Measurements from ENCODE around the gene RFX4. TPM values are rescaled to one million over a fixed set of nuclear protein-coding genes. Genes with fewer than 3 reads are reported as not detected.

RFX4 gene
- total RNA-seq, 1 donor from 2014 or later: not detected

DNA sequence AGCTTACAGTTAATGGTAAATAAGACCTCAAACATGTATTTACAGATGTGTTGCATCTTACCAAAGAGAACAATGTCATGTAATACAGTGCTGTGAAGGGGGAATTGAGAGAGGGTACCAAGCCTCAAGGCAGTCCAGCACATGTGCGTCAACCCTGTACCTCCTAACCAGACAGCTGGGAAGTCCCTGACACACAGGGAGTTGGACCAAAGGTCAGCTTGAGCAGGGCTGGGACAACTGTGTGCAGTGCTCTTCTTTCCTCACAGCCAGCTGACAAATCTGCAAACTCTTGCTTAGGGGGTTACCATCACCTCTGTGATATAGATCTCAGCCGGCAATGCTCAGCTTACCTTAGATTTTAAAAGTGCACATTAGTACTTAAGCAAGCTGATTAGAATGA is 134.9 kb downstream of the RFX4 start:
- no peak for DNase-seq
- H3K9me3 ChIP-seq: no peaks in the 10 kb centered on the region
- no peak overlapping the region for H3K4me3 ChIP-seq
- H3K27ac ChIP-seq: no peak overlapping the region
- TF ChIP-seq, protein P1, sequence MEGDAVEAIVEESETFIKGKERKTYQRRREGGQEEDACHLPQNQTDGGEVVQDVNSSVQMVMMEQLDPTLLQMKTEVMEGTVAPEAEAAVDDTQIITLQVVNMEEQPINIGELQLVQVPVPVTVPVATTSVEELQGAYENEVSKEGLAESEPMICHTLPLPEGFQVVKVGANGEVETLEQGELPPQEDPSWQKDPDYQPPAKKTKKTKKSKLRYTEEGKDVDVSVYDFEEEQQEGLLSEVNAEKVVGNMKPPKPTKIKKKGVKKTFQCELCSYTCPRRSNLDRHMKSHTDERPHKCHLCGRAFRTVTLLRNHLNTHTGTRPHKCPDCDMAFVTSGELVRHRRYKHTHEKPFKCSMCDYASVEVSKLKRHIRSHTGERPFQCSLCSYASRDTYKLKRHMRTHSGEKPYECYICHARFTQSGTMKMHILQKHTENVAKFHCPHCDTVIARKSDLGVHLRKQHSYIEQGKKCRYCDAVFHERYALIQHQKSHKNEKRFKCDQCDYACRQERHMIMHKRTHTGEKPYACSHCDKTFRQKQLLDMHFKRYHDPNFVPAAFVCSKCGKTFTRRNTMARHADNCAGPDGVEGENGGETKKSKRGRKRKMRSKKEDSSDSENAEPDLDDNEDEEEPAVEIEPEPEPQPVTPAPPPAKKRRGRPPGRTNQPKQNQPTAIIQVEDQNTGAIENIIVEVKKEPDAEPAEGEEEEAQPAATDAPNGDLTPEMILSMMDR (IDR thresholded peaks at IDR 0.05): no peak
- intact Hi-C loops (cut with DNase I): no loop called here
- no peaks in the 10 kb centered on the region for H3K4me1 ChIP-seq
- H3K27me3 ChIP-seq: no peaks in the 10 kb centered on the region
- no peaks in the 10 kb centered on the region for H3K36me3 ChIP-seq
- no peak for ATAC-seq

- DNase-seq (no peak), ATAC-seq (no peak)
- Histone ChIP-seq H3K36me3 (no peaks in the 10 kb centered on the region), H3K27ac (no peak overlapping the region), H3K27me3 (no peaks in the 10 kb centered on the region), H3K4me1 (no peaks in the 10 kb centered on the region), H3K9me3 (no peaks in the 10 kb centered on the region), H3K4me3 (no peak overlapping the region)
- intact Hi-C loops (cut with DNase I): no loop called here
- TF ChIP-seq, protein P1 (IDR thresholded peaks at IDR 0.05): no peak
Observed at GRCh38 chr12:106719879-106720278, 137.1 kb downstream of the RFX4 start.

DNA sequence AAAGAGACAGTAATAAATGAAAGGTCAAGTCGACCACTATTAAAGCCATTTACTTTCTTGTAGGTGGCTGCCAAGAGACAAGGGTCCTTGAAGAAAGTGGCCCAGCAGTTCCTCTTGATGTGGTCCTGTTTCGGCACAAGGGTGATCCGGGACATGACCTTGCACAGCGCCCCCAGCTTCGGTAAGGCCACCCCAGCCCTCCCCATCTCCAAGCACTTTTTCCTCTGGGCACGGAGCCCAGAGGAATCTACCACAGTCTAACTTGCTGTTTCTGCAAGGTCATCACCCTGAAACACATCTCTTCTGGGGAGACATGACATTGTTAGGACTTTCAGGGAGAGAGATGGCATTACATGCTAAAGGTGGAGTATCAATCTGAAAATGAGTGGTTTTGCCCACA is 137.9 kb downstream of the RFX4 start:
- H3K9me3 ChIP-seq: no peaks in the 10 kb centered on the region
- H3K27ac ChIP-seq: no peak overlapping the region
- no peaks in the 10 kb centered on the region for H3K4me1 ChIP-seq
- H3K4me3 ChIP-seq: no peak overlapping the region
- no peak for DNase-seq
- TF ChIP-seq, protein P1 (IDR thresholded peaks at IDR 0.05): no peak
- intact Hi-C loops (cut with DNase I): no loop called here
- ATAC-seq: peak; percentile 22
- H3K27me3 ChIP-seq: peaks cover 2% of the 10 kb centered on the region
- H3K36me3 ChIP-seq: no peaks in the 10 kb centered on the region

GRCh38 chr12:106721915-106722314 is 139.1 kb downstream of the RFX4 start:
- no peaks in the 10 kb centered on the region for H3K36me3 ChIP-seq
- ATAC-seq: no peak
- no peaks in the 10 kb centered on the region for H3K9me3 ChIP-seq
- peaks cover 7% of the 10 kb centered on the region for H3K27me3 ChIP-seq
- intact Hi-C loops (cut with DNase I): no loop called here
- no peak overlapping the region for H3K4me3 ChIP-seq
- no peaks in the 10 kb centered on the region for H3K4me1 ChIP-seq
- no peak for DNase-seq
- TF ChIP-seq, protein P1 (IDR thresholded peaks at IDR 0.05): no peak
- H3K27ac ChIP-seq: no peak overlapping the region

DNA sequence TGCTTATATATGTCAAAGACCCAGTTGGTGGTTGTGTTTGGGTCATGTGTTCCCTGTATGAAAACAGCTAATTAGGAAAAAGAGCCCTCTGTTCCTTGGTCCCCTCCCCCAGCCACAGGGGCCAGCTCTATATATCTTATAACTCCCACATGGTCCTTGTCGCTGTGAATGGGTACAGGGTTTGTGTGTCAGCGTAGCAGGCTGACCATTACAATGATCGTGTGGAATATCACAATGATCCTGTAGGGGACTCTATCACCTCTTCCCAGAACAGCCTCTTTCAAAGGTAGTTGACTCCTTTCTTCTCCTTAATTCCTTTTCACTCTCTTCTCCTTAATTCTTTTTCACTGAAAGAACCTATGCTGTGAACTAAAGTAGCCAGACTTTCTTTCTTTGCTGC is 140.0 kb downstream of the RFX4 start:
- ATAC-seq: no peak
- intact Hi-C loops (cut with DNase I): no loop called here
- H3K27ac ChIP-seq: no peak overlapping the region
- H3K4me1 ChIP-seq: no peaks in the 10 kb centered on the region
- H3K9me3 ChIP-seq: no peaks in the 10 kb centered on the region
- peaks cover 7% of the 10 kb centered on the region for H3K27me3 ChIP-seq
- no peak for DNase-seq
- H3K4me3 ChIP-seq: no peak overlapping the region
- H3K36me3 ChIP-seq: no peaks in the 10 kb centered on the region
- TF ChIP-seq, protein P1 (IDR thresholded peaks at IDR 0.05): no peak

GRCh38 chr12:106723416-106723815 is 140.6 kb downstream of the RFX4 start:
- intact Hi-C loops (cut with DNase I): no loop called here
- no peaks in the 10 kb centered on the region for H3K36me3 ChIP-seq
- H3K27me3 ChIP-seq: peaks cover 7% of the 10 kb centered on the region
- no peaks in the 10 kb centered on the region for H3K4me1 ChIP-seq
- H3K27ac ChIP-seq: no peak overlapping the region
- TF ChIP-seq, protein P1 (IDR thresholded peaks at IDR 0.05): no peak
- H3K4me3 ChIP-seq: no peak overlapping the region
- no peak for DNase-seq
- ATAC-seq: no peak
- H3K9me3 ChIP-seq: no peaks in the 10 kb centered on the region
